HG03039 (cell line): ENCODE results near the gene CNBD2.
"Not testable (repeated sequence)": the region's sequence is repeated elsewhere in the genome, so short reads cannot be mapped to it uniquely, and the experiment has no call there.

ENCODE experiments used
- ATAC-seq: cut with Tn5 transposase; IDR thresholded peaks from one replicate; pipeline ENCODE4 v1.9.1; 2021; ENCODE audit warnings: mild to moderate bottlenecking, moderate library complexity; ENCODE audit not compliant: unreplicated experiment

The CNBD2 gene

DNA sequence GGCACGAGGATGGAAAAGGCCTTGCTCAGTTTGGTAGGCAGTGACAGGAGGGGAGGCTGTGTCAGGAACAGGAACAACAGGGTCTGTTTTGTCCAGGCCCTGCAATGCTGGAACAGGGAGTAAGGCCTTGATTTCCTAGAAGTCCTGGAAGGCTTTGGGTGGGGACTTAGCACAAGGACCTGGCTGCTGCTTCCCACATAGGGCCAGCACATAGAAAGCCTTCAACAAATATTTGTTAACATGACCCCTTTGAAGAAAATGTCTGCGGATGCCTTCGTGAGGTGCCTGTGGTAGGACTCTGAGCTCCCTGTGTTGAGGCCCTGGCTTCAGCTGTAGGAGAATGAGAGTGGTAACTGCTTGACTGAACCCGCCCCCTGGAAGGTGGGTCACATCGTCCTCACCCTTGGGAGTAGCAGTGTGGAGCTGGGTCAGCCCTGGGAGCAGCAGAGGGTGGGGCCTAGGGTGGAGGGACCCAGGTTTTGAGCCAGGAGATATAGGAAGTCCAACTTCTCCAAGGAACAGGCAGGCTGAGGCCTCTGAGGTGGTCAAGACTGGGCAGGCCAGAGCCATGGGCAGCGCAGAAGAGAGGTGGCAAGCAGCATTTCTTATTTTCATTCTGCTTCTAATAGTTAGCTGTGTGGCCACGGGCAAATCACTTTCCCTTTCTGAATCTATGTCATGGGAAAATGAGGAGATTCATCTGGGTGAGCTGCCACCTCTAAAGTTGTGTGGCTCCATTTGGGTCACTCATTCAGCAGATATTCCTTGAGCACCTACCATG, 50.0 kb downstream of the CNBD2 start:
- no peak for ATAC-seq

GRCh38 chr20:36026131-36026530, 57.7 kb downstream of the CNBD2 start:
- not testable (repeated sequence) for ATAC-seq

GRCh38 chr20:36028106-36028808, 59.9 kb downstream of the CNBD2 start:
- ATAC-seq, result no peak

GRCh38 chr20:36030149-36030548, 61.8 kb downstream of the CNBD2 start:
- ATAC-seq, result no peak

- ATAC-seq, result no peak
Measured at GRCh38 chr20:36031806-36032205, 63.4 kb downstream of the CNBD2 start.

GRCh38 chr20:36034875-36035274, 66.5 kb downstream of the CNBD2 start:
- no peak for ATAC-seq

GRCh38 chr20:36035745-36036144, 67.4 kb downstream of the CNBD2 start:
- ATAC-seq, result no peak

- no peak for ATAC-seq
Measured at GRCh38 chr20:36036688-36037087, 68.3 kb downstream of the CNBD2 start.

- ATAC-seq, result no peak
Measured at GRCh38 chr20:36040571-36040970, 72.2 kb downstream of the CNBD2 start.

DNA sequence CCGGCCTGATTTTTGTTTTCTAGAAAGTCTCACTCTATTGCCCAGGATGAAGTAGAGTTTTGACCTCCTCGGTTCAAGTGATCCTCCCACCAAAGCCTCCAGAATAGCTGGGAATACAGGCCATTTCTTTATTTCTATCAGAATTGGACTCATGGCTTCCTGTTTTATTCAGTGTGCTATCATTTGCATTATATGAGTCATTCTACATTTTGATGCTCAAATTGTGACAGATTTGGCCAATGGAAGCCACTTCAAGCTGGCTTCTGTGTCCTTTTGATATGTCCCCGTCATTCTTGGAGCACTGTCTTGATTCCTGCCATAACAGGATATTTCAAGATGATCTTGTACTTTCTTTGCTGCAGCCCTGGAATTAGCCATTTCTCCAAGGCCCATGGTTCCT, 75.1 kb downstream of the CNBD2 start:
- no peak for ATAC-seq

- no peak for ATAC-seq
Measured at GRCh38 chr20:36043892-36044515, 75.6 kb downstream of the CNBD2 start.

- ATAC-seq, result no peak
Measured at GRCh38 chr20:36045373-36045714, 77.0 kb downstream of the CNBD2 start.

- not testable (repeated sequence) for ATAC-seq
Measured at GRCh38 chr20:36046073-36046798, 77.8 kb downstream of the CNBD2 start.

- ATAC-seq, result not testable (repeated sequence)
Measured at GRCh38 chr20:36049408-36049807, 81.0 kb downstream of the CNBD2 start.

DNA sequence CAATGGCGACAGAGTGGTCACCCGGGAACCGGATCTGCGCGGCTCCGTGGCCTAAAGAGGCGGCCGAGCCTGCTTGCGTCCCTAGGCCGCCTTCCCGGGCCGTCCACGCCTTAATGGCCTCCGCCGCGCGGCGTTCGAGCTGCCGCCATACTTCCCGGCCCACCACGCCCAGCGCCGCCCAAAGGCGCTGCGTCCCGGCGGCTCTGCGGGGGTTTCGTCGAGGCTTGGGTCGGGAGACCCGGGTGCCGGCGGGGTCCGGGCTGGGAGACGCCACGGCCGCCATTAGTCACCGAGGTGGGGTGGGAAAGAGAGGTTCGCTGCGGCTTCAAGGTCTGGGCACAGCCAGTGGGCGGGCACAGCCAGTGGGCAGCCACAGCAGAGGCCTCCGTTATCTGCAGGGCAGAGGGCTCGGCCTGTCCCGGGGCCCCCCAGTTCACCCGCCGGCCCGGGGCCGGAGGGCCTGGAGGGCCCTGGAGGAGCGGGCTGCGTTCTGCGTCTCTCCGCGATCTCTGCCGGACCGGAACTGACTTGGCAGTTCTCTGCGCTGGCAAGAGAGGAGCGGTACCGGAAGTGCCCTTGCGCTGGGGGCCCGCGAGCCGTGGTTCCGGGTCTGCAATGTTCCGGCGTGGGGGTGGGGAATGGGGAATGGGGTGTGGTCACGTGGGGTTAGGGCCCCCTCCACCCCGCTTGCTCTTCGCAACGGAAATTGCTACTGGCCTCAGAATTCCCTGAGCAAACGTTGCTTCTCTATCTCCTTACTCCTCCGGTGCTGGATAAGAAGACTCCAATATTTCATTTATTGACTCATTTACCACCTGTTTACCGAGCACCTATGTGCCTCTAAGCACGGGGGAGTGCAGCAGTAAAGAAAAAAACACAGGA, 82.3 kb downstream of the CNBD2 start:
- ATAC-seq, result peak; percentile 85

GRCh38 chr20:36051318-36052116, 83.1 kb downstream of the CNBD2 start:
- no peak for ATAC-seq

DNA sequence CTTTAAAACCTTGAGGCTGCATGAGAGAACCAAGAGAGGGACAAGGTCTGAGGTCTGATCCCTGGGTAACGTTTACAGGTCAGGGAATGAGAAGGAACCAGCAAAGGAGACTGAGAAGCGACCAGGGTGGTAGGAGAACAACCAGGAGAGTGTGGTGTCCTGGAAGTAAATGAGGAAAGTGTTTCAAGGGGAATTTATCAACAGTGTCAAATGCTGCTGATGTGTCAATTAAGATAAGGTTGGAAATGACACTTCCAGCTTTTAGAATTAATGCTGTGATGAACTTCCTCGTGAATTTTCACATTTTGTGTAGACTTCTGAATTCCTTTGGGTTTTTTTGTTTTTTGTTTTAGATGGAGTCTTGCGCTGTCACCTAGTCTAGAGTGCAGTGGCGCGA, 83.7 kb downstream of the CNBD2 start:
- no peak for ATAC-seq

GRCh38 chr20:36053863-36054518, 85.6 kb downstream of the CNBD2 start:
- ATAC-seq, result not testable (repeated sequence)

GRCh38 chr20:36055145-36055544, 86.8 kb downstream of the CNBD2 start:
- ATAC-seq, result no peak
